ENCODE measurements around the gene MYBPC1.
"Not testable (repeated sequence)": the region's sequence is repeated elsewhere in the genome, so short reads cannot be mapped to it uniquely, and the experiment has no call there.

MYBPC1 gene

GRCh38 chr12:101653503-101653902 is 58.7 kb downstream of the MYBPC1 start:
- H3K4me3 ChIP-seq (ENCODE audit: low read depth, low read length), result no peak overlapping the region

GRCh38 chr12:101654442-101654841 is 59.7 kb downstream of the MYBPC1 start:
- no peak overlapping the region for H3K4me3 ChIP-seq (ENCODE audit: low read depth, low read length)

GRCh38 chr12:101655393-101655792 is 60.6 kb downstream of the MYBPC1 start:
- H3K4me3 ChIP-seq (ENCODE audit: low read depth, low read length), result no peak overlapping the region

GRCh38 chr12:101660662-101661061 is 65.9 kb downstream of the MYBPC1 start:
- not testable (repeated sequence) for H3K4me3 ChIP-seq (ENCODE audit: low read depth, low read length)

GRCh38 chr12:101663298-101663697 is 68.5 kb downstream of the MYBPC1 start:
- H3K4me3 ChIP-seq (ENCODE audit: low read depth, low read length), result no peak overlapping the region

DNA sequence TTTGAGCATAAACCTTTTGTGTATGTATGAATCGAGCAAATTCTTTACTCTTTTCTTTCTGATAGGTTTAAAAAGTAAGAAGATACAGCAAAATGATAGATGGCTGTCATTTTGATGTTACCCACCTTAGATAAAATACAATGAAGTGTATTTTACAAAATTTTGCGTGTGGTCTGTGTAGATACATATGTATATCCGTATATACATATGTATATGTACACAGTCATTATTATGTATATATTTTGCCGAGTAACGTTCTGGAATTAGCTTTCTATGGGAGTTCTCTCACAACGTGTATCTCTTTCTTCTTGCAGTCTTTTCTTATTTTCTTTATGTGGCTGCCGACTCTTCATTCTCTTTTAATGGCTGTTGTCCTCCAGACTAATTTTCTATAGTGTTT is 70.2 kb downstream of the MYBPC1 start:
- no peak overlapping the region for H3K4me3 ChIP-seq (ENCODE audit: low read depth, low read length)

DNA sequence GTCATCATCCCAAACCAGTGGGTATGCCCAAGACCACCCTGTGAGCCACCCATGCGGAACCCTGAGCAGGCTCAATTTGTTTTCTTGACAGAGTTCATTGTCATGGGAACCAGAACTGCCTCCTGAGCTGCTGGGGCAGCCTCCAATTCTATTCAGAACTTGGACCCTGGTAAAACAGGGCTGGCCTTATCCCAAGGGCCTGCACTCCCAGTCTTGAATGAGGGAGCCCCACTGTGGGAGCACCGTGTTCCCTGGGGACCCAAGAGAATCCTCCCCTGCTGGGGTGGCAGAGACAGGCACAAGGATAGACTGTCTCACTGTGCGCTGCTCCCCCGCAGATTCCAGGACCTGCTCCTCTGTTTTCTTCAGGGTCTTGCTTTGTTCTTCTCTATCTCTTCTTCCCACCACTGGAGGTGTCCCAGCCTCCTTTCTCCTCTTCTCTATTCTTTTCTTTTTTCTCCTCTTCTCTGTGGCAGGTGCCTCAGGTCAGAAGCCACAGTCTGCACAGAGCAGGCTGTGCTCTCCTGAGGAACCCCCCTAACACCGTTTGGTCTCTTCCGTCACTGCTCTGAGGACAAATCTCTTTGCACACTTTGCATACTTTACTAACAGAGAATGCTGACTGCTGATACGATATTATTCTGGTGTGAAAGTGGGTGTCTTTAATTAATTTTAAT is 71.4 kb downstream of the MYBPC1 start:
- H3K4me3 ChIP-seq (ENCODE audit: low read depth, low read length), result no peak overlapping the region

DNA sequence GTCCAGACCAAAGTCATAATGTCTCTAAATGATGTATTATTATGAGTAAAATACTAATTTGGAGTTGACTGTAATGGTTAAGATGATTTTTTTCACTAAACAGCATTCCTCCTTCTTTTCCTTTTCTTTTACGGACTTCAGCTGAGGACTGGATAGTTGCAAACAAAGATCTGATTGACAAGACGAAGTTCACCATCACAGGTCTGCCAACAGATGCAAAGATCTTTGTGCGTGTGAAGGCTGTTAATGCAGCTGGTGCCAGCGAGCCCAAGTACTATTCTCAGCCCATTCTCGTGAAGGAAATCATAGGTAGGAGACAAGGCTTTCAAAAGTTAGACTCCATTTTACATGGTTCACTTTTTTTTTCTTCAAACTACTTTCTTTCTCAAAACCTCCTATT is 72.8 kb downstream of the MYBPC1 start:
- H3K4me3 ChIP-seq (ENCODE audit: low read depth, low read length), result no peak overlapping the region

DNA sequence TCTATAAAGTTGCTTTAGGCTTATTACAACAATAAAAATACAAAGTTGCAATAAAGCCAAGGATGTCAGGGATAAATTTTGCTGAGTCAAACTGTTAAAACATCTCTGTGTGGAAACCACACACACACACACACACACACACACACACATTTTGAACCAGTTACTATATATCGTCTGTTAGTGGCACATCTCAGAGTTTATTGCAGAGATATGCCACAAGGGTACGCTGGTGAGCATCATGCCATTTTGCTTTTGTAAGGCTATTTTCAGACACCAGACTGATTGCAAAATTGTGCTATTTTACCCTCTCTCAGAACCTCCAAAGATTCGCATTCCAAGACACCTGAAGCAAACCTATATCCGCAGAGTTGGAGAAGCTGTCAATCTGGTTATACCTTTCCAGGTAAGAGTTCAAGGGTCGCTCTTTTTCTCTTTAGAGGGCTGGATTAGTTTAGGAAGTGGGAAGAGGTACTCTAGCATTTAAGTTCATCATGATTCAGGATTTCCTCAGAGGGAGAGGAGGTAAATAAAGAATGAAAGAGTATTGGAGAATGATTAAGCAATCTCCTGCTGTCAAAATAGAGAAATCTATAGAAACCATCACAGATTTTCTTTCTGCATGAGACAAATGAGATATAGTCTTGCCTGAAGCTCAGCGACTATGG is 75.4 kb downstream of the MYBPC1 start:
- no peak overlapping the region for H3K4me3 ChIP-seq (ENCODE audit: low read depth, low read length)

DNA sequence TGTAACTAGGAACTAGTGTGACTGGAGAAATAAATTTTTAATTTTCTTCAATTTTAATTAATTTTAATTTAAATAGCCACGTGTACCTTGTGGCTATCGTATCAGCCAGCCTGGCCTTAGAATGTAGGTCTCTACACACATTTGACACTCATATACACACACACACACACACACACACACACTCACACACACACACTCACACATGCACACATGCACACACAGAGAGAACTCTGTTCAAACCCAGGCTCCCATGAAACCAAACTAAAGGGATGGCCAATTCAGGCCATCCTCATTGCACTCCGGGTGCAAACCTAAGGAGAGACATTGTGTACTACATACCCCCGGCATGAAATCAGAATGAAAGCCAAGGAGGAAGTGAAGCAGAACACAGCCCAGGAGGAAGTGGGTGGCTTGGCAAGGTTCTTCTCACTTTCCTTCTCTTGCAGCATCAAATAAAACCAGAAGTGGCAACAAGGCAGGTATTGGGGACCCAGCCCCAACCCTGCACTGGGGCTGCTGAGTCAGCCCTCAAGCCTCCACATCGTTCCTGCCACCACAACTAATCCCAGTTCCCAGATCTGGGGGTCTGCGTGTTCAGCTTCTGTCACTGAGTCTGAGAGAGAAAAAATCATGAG is 76.5 kb downstream of the MYBPC1 start:
- H3K4me3 ChIP-seq (ENCODE audit: low read depth, low read length), result no peak overlapping the region

DNA sequence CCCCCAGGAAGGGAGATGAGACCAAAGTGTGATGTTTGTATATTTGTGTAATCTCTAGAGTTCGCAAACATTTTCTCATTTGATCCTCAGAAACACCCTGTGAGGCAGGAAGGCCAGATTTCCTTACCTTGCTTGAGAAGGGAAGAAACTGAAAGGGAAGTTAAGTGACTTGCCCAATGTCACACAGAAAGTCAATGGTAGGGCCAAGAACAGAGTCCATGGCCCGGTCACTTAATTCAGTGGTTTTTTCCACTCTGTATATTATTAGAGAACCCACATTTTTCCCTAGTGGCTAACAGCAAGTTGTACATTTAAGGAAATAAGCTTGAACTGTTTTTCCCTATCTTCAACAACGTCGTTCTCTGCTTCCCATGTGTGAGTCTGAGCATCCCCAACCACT is 77.1 kb downstream of the MYBPC1 start:
- H3K4me3 ChIP-seq (ENCODE audit: low read depth, low read length), result no peak overlapping the region

- H3K4me3 ChIP-seq (ENCODE audit: low read depth, low read length), result no peak overlapping the region
Observed at GRCh38 chr12:101675555-101675954, 80.8 kb downstream of the MYBPC1 start.

DNA sequence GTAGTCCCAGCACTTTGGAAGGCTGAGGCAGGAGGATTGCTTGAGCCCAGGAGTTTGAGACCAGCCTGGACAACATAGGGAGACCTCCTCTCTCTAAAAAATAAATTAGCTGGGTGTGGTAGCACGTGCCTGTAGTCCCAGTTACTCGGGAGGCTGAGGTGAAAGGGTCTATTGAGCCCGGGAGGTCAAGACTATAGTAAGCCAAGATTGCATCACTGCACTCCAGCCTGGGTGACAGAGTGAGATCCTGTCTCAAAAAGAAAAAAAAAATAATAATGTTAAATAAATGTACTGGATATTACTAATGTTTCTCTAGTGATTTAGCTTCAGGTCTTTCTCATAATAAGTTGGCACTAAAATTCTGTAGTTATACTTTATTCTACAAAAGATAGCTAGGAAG is 81.7 kb downstream of the MYBPC1 start:
- not testable (repeated sequence) for H3K4me3 ChIP-seq (ENCODE audit: low read depth, low read length)

DNA sequence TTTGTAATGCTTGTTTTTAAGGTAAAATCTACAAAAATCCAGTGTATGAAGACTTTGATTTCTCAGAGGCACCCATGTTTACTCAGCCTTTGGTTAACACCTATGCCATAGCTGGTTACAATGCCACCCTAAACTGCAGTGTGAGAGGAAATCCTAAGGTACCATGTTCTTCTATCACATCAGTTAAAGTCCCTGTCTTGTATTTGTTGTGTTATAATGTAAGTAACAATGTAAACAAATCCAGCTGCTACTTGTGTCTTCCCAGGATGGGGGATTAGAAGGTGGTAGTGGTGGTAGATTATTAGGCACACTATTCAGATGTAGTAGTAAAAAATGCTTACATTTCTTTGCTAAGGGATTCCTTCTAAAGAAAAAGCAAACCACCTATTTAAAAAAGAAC is 83.3 kb downstream of the MYBPC1 start:
- H3K4me3 ChIP-seq (ENCODE audit: low read depth, low read length), result no peak overlapping the region

DNA sequence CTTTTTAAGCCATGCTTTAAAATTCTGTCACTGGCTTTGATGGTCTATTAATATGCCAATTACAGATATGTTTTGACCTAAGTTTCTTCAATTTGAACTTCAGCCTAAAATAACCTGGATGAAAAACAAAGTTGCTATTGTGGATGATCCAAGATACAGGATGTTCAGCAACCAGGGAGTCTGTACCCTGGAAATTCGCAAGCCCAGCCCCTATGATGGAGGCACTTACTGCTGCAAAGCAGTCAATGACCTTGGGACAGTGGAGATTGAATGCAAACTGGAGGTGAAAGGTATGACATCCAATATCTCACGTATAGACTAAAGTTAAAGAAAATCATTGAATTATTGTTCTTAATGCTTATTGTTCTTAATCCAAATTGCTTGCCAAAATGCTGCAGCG is 85.5 kb downstream of the MYBPC1 start:
- H3K4me3 ChIP-seq (ENCODE audit: low read depth, low read length), result no peak overlapping the region

GRCh38 chr12:101680647-101681046 is 85.9 kb downstream of the MYBPC1 start:
- H3K4me3 ChIP-seq (ENCODE audit: low read depth, low read length), result no peak overlapping the region

- H3K4me3 ChIP-seq (ENCODE audit: low read depth, low read length), result not testable (repeated sequence)
Observed at GRCh38 chr12:101681627-101682026, 86.9 kb downstream of the MYBPC1 start.

- H3K4me3 ChIP-seq (ENCODE audit: low read depth, low read length), result no peak overlapping the region
Observed at GRCh38 chr12:101685092-101685491, 90.3 kb downstream of the MYBPC1 start.

DNA sequence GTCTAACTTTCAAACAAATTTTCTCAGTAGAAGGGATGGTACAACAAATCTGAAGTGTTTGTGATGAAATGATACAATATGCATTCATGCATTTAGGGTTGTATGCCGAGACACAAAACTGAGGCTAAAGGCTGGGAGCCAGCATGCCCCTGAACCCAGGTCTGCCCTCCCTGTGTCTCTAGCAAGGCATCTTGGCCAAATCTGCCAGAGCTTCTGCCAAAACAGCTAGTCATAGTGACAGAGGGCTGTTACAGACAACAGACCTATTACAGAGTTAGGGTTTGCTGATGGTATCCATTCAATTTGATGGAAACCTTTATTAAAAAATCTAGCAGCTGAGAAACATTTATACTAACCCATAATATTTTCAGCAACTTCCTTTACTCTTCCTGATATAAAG is 91.4 kb downstream of the MYBPC1 start:
- H3K4me3 ChIP-seq (ENCODE audit: low read depth, low read length), result no peak overlapping the region

DNA sequence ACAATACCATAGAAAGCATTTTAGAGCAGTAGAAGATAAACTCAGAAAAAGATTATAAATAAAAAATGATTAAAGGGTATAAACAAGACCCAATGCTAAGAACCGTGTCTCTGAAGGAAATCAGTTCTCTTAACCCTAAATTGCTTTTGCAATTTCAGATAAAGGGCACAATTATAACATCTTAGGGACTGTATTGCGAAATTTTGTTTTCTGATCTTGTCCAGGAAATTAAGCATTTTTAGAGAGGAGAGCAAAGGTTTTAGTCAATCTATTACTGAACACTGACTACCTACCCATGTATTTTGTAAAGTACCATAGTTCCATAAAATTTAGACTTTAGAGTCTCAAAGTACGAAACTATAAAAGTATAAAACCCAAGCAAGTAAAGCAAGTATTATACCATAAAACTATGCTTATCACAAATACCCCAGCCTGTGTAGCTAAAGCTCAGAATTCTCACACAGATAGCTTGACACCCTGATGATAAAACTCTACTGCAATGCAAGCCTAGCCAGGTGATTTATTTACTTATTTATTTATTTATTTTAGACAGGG is 95.8 kb downstream of the MYBPC1 start:
- no peak overlapping the region for H3K4me3 ChIP-seq (ENCODE audit: low read depth, low read length)

DNA sequence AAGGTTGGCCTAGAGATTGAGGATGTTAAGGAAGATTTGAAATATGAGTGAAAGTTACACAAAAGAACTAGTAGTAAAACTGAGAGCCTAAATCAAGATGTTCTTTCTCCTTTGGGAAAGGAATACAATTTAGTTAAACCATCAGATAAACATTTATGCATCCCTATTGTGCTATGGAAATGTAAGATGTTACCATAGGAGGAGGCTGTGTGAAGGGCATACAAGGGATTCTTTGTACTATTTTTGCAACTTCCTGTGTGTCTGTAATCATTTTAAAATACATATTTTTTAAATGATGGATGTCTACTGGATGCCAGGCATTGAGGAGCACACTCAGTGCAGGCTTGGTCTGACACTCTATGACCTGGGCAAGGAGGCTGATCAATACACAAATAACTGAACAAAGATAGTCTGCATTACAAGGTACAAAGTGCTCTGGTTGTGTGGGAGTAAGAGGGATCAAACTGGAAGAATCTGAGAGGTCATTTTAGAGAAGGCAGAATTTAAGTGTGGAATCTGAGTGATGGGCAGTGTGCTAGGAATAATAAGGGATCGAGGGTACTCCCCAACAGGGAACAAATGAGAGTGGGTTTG is 96.8 kb downstream of the MYBPC1 start:
- H3K4me3 ChIP-seq (ENCODE audit: low read depth, low read length), result no peak overlapping the region

All from iPS-11a (cell line).